GM18909 (cell line): ENCODE results near the gene PMM2.
"Not testable (repeated sequence)": the region's sequence is repeated elsewhere in the genome, so short reads cannot be mapped to it uniquely, and the experiment has no call there.

Source experiments
- ATAC-seq: cut with Tn5 transposase; IDR thresholded peaks from one replicate; pipeline ENCODE4 v1.9.1; 2021; ENCODE audit warnings: mild to moderate bottlenecking; ENCODE audit not compliant: unreplicated experiment, poor library complexity

Gene PMM2

DNA sequence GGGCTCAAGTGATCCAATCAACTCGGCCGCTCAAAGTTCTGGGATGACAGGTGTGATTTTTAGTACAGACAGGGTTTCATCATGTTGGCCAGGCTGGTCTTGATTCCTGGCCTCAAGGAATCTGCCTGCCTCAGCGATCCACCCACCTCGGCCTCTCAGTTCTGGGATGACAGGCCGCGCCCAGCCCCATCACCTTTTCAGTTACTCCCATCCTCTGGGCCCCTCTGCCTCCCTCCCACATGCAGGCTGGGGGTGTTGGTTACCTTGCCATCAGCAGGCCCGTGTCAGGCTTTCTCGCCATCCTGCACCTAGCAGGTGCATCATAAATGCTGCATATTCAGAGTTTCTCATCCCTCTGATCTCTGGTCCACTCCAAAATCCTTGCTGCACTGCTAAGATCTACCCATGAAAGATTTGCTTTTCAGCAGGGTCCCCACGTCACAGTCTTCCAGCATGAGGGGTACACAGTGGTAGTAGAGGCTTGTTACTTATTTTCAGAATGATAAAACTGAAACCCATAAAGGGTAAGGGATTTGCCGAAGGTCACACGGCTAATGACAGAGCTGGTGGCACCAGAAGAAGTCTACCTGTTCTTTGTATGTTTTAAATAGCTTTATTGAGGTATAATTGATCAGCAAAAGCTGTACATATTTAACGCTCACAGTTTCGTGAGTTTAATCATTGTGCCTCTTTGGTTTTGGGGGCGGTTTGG is 16.6 kb downstream of the PMM2 start:
- ATAC-seq, result no peak

GRCh38 chr16:8816967-8817655 is 19.5 kb downstream of the PMM2 start:
- ATAC-seq, result no peak

DNA sequence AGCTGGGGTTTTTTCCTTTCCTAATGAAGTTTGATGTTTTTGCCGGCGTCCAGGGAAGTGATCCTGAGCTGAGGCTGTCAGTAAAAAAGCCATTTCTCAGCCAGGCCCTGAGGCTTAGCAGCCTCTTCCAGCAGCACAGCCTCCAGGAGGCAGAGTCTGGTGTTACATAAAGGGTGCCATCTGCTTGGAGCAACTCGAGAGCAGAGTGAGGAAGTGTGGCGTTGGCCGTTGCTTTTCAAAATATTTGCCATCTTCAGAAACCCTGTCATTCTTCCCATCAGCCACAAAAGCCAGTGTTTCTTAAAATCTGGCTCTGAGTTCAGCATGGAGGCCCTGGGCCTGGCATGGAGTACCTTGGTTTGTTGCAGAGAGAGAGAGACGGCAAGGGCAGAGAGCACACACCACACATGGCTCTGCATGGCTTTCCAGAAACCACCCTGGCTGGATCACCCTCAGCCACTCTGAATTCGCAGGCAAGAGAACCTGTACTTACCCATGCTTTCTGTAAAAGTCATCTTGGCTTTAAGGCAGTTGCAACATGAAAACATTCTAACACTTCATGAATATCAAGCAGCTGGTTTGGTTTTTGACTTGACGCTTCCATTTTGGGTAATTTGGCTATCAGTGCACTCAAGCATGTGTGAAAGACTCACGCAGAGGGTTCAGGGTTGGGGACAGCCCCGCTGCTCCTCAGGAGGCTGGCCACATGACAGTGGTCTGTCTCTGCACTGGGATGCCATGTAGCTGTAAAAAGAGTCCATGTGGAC is 21.0 kb downstream of the PMM2 start:
- peak; percentile 84 for ATAC-seq

DNA sequence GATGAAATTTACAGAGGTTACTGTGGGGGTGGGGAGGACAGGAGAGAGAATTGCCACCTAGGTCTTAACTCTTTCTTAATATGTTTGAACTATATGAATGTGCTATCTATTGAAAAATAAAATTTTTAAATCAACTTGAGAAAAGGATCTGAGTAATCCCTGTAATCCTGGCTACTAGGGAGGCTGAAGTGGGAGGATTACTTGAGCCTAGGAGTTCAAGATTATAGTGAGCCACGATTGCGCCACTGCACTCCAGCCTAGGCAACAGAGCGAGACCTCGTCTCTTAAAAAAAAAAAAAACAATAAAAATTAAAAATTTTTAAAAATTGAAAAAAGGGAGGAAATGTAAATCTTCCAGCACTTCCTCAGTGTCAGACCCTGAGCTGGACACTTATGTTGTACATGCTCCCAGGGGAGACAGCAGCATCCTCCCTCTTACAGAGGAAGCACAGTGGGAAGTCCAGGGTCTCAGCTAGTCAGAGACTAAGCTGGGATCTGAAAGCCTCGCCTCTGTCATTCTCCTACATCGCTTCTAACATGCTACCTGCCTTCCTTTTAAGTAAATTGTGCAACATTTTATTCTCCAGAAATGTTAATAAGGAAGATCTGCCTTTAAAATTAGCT is 21.9 kb downstream of the PMM2 start:
- no peak for ATAC-seq

DNA sequence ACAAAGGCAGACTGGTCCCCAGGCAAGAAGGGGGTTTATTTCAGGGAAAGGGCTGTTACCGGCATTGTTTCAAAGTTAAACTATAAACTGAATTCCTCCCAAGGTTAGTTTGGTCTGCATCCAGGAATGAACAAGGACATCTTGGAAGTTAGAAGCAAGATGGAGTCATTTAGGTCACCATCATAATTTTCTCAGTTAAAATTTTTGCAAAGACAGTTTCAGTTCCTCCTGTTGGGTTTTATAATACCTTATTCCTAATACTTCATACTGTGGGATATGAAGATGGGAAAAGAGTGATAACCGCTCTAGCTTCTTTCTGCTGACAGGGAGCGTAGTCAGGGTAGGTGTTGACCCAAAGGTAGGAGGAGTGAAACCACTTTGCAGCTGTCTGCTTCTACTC is 24.8 kb downstream of the PMM2 start:
- no peak for ATAC-seq

- ATAC-seq, result no peak
Observed at GRCh38 chr16:8826278-8826879, 28.7 kb downstream of the PMM2 start.

- no peak for ATAC-seq
Observed at GRCh38 chr16:8828541-8829165, 31.0 kb downstream of the PMM2 start.

DNA sequence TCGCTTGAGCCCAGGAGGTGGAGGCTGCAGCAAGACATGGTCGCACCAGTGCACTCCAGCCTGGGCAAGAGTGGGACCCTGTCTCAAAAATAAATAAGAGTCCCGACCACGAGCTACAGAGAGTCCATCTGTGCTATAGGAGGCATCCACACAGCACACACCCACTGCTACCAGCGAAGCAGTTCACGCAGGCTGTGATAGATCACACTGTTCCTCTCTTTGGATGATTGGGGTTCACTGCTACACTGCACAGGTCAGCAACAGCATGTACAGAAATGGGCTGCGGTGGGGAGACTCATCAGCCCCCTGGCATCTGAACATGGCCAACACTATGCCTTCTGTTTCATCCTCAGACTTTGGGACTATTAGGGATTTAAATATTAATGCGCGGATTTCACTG is 33.8 kb downstream of the PMM2 start:
- ATAC-seq, result no peak

DNA sequence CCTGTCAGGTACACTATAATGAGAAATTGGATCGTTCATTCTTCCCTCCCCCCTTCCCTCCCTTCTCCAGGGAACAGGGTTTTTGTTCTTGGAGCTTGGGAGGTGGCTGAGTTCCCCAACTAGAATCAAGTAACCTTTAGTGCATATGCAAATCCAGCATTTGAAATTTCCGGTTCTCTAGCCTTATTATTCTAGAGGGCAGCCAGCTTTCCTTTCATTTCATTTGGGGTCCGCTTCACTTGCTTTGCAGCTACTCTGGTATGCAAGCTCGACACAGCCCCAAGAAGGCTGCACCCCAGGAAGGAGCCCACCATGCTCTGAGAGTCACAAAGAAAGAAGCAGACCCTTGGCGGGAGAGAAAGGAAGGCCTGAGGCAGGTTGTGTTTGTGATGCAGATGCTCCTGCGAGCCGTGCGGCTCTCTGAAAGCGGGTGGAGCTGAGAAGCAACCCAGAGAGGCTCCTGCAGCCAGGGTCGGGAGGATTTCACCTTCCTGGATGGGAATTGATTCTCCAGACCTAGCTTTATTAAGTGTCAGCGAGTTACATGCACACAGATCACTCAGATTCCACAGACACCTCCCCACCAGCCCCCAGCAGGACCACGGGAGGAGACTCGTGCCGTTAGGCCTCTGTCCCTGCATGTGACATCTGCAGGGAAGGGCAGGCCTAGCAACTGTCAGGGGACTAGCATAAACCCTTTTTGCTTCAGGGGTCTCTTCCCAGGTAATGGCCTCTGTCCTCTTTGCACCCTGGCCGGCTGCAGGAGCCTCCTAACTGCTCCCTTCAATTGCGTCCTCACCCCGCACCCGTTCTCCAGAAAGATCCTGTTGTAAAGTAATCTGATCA is 34.5 kb downstream of the PMM2 start:
- ATAC-seq, result no peak

DNA sequence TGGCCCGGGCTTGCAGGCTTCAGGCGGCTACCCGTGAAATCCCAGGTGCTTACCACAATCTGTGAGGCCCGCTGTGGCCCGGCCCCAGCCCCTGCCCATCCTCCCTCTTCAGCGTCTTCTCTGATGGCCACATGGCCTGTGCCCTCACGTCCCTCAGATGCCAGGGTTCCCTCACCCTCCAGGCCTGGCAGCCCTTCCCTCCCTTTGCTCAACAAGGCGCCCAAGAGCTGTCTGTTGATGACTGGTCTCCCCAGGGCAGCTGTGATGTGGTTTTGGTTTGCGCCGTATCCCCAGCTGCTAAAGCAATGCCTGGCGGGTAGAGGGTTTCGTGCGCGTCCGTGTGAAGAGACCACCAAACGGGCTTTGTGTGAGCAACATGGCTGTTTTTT is 35.1 kb downstream of the PMM2 start:
- no peak for ATAC-seq

GRCh38 chr16:8836797-8837196 is 39.2 kb downstream of the PMM2 start:
- not testable (repeated sequence) for ATAC-seq

GRCh38 chr16:8837594-8837993 is 40.0 kb downstream of the PMM2 start:
- not testable (repeated sequence) for ATAC-seq

- not testable (repeated sequence) for ATAC-seq
Observed at GRCh38 chr16:8842016-8842415, 44.4 kb downstream of the PMM2 start.

DNA sequence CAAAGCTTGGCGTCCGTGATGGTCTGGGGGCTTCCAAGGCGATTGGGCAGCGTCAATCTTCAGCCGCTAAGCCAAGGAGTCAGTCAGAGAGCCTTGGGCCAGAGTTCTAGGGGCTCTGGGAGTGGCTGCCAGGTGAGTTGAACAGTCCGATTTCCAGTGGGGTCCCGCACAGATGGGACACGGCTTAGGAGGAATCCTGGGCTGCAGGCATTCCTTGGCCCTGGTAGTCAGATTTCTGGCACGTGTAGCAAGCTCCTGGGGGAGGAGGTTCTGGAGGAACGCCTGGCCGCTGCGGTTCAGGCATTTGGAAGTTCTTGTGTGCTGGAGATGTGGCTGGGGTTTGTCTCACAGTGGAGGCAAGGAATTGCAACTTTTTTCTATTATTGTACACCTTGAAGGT is 45.7 kb downstream of the PMM2 start:
- ATAC-seq, result not testable (repeated sequence)

GRCh38 chr16:8845699-8846298 is 48.2 kb downstream of the PMM2 start:
- no peak for ATAC-seq

DNA sequence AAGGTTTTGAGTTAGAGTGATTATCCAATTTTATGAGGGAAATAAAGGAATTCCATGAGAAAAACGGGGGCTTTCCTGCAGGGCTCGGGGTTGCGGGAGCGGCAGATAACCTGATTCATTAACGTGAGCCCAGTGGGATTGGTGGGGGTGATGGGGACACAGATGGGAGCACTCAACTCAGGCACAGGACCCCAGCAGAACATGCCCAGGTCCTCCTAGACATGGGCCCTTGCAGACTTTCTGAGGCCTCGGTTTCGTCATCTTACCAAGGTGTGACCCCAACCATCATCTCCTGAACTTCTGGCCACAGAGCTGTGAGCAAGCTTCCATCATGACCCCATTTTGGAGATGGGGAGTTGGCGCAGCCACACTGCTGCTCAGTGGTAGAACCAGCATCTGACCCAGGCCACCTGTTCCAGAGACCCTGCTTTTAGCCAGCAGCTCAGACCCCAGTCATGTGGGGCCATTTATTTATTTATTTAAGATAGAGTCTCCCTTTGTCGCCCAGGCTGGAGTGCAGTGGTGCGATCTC is 48.8 kb downstream of the PMM2 start:
- no peak for ATAC-seq

GRCh38 chr16:8847145-8847544 is 49.5 kb downstream of the PMM2 start:
- ATAC-seq, result no peak

DNA sequence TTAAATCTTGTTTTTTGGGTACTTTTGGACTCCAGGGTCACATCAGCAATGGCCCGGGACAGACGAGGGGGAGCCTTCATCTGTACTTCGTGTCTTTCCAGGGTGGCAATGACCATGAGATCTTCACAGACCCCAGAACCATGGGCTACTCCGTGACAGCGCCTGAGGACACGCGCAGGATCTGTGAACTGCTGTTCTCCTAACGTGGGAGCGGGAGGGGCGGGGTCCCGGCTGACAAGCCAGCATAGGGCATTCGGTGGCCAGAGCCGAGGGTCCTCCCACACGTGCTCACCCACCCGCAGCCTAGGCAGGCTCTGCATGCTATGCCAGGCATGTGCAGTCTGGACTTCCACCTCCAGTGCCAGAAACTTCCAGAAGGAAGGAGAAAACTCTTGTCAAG is 50.0 kb downstream of the PMM2 start:
- no peak for ATAC-seq
